ENCODE measurements around the gene RENBP. TPM values are rescaled to one million over a fixed set of nuclear protein-coding genes. Genes with fewer than 3 reads are reported as not detected.

The RENBP gene
- total and polyA plus RNA-seq, 2 of the 13 experiments (the other 11 are each of a cell fraction or from before 2014, with no cell fraction given), result 1.4 to 2.6 TPM

GRCh38 chrX:153935326-153935851 is 9.1 kb downstream of the RENBP start (continued):
- TF ChIP-seq FUBP1 (CRISPR knock-in tag; IDR thresholded peaks at IDR 0.05; ENCODE audit: borderline replicate concordance) (no peak), ZNF383 (CRISPR knock-in tag; IDR thresholded peaks at IDR 0.05; ENCODE audit: borderline replicate concordance) (no peak), ZMYM4 (CRISPR knock-in tag; IDR thresholded peaks at IDR 0.05) (no peak), ZNF30 (CRISPR knock-in tag; IDR thresholded peaks at IDR 0.05) (no peak), ZNF274 (CRISPR knock-in tag; IDR thresholded peaks at IDR 0.05) (no peak), ZFAT (CRISPR knock-in tag; conservative IDR thresholded peaks at IDR 0.05) (no peak), THAP8 (CRISPR knock-in tag; IDR thresholded peaks at IDR 0.05; ENCODE audit: borderline replicate concordance) (no peak), HDAC1 (CRISPR knock-in tag; IDR thresholded peaks at IDR 0.05) (no peak), BORCS8-MEF2B (CRISPR knock-in tag; IDR thresholded peaks at IDR 0.05) (no peak), GTF3A (CRISPR knock-in tag; conservative IDR thresholded peaks at IDR 0.05) (no peak), ZNF740 (CRISPR knock-in tag; IDR thresholded peaks at IDR 0.05) (no peak), PATZ1 (CRISPR knock-in tag; IDR thresholded peaks at IDR 0.05) (no peak; the same call in 1 of the 2 replicates), PRMT3 (CRISPR knock-in tag; IDR thresholded peaks at IDR 0.05; ENCODE audit: borderline replicate concordance, low read depth) (no peak), HBP1 (CRISPR knock-in tag; IDR thresholded peaks at IDR 0.05; ENCODE audit: low read depth) (no peak), ZNF543 (CRISPR knock-in tag; IDR thresholded peaks at IDR 0.05) (no peak), MED1 (CRISPR knock-in tag; IDR thresholded peaks at IDR 0.05) (0 out of 2 replicates have a peak, but pooled peaks have one; percentile 20), MATR3 (CRISPR knock-in tag; IDR thresholded peaks at IDR 0.05) (no peak), PHF5A (CRISPR knock-in tag; IDR thresholded peaks at IDR 0.05; ENCODE audit: low read depth, unreplicated experiment) (no peak), ZFP91 (CRISPR knock-in tag; IDR thresholded peaks at IDR 0.05; ENCODE audit: borderline replicate concordance) (0 out of 2 replicates have a peak, but pooled peaks have one; percentile 14), MNT (IDR thresholded peaks at IDR 0.05) (peak; percentile 61)

Data from HepG2 (cell line).